Stimulated activated naive CD8-positive, alpha-beta T cell treated with anti-CD3 and anti-CD28 coated beads, Interleukin-15, amount 100 ng/mL, for 72 hours (primary cell): Measurements from ENCODE around the gene TUBB3.

Experiments
- ATAC-seq: fragments of 150-1000 bp; cut with Tn5 transposase; 2 replicates; pipeline ENCODE4 v1.10.0; 2021; ENCODE audit warnings: mild to moderate bottlenecking, moderate library complexity
- DNase-seq, 2 donors: peaks; one replicate each; pipeline ENCODE4 v3.0.0; 2021 to 2022
- H3K27ac Mint-ChIP-seq, 2 donors: one replicate each; pipeline ENCODE4 v1.8.0; 2022; ENCODE audit warnings: mild to moderate bottlenecking in 2 of 2, mixed read lengths in 2 of 2, moderate library complexity in 2 of 2
- H3K27me3 Mint-ChIP-seq: one replicate; pipeline ENCODE4 v1.8.0; 2022; ENCODE audit warnings: mixed read lengths
- H3K4me1 Mint-ChIP-seq: one replicate; pipeline ENCODE4 v1.8.0; 2022; ENCODE audit warnings: mild to moderate bottlenecking, mixed read lengths
- H3K4me3 Mint-ChIP-seq, 2 donors: one replicate each; pipeline ENCODE4 v1.8.0; 2022; ENCODE audit warnings: mild to moderate bottlenecking in 2 of 2, mixed read lengths in 2 of 2, moderate library complexity in 1 of 2
- H3K9me3 Mint-ChIP-seq, 2 donors: one replicate each; pipeline ENCODE4 v1.8.0; 2022; ENCODE audit warnings: mixed read lengths in 2 of 2

Gene TUBB3

GRCh38 chr16:89895482-89896250, 27.5 kb upstream of the TUBB3 start:
- H3K27ac Mint-ChIP-seq, result no peak overlapping the region
- H3K27me3 Mint-ChIP-seq, result no peaks in the 10 kb centered on the region
- ATAC-seq, result no peak
- H3K4me1 Mint-ChIP-seq, result peaks cover 13% of the 10 kb centered on the region
- H3K9me3 Mint-ChIP-seq, result no peaks in the 10 kb centered on the region
- no peak for DNase-seq
- no peak overlapping the region for H3K4me3 Mint-ChIP-seq

DNA sequence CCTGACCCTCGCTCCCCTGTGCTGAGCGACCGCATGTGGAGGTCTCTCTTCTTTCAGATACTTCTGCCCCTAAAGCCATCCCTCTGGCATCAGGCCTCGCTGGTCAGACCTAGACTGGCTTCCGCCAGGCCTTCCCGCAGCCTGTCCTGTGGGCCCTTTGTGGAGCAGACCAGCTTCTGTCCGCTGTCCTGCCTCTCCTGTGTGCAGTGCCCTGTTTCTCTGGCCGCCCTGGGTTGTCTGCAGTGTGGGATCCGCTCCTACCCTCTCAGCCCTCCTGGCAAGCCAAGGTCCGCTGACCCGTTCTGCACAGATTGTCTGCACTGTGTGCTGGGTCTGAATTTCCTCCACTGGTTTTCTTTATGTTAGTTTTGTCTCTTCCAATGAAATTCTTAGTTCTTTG, 25.9 kb upstream of the TUBB3 start:
- Mint-ChIP-seq H3K4me3 (no peak overlapping the region), H3K4me1 (peaks cover 7% of the 10 kb centered on the region), H3K27me3 (no peaks in the 10 kb centered on the region), H3K9me3 (no peaks in the 10 kb centered on the region), H3K27ac (no peak overlapping the region)
- ATAC-seq (no peak), DNase-seq (no peak)

DNA sequence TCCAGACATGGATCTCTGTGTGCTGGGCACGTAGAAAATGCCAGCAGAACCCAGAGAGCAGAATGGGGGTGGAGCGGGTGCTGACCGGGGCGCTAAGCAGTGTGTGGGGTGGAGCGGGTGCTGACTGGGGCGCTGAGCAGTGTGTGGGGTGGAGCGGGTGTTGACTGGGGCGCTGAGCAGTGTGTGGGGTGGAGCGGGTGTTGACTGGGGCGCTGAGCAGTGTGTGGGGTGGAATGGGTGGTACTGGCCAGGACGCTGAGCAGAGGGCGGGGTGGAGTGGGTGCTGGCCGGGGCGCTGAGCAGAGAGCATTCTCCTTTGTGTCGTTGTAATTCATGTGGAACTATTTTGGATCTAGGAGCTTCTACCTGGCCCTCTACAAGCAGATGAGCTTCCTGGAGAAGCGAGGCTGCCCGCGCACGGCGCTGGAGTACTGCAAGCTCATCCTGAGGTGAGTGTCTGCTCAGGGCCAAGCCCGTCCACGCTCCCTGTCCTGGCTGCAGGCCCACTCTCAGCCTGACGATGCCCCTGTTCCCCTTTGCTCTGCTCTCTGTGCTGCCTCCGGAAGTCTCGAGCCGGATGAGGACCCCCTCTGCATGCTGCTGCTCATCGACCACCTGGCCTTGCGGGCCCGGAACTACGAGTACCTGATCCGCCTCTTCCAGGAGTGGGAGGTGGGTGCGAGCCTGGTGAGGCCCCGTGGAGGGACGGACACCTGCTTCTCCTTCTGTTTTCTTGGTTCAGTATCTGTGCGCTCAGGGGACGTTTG, 24.8 kb upstream of the TUBB3 start:
- H3K9me3 Mint-ChIP-seq, result no peaks in the 10 kb centered on the region

DNA sequence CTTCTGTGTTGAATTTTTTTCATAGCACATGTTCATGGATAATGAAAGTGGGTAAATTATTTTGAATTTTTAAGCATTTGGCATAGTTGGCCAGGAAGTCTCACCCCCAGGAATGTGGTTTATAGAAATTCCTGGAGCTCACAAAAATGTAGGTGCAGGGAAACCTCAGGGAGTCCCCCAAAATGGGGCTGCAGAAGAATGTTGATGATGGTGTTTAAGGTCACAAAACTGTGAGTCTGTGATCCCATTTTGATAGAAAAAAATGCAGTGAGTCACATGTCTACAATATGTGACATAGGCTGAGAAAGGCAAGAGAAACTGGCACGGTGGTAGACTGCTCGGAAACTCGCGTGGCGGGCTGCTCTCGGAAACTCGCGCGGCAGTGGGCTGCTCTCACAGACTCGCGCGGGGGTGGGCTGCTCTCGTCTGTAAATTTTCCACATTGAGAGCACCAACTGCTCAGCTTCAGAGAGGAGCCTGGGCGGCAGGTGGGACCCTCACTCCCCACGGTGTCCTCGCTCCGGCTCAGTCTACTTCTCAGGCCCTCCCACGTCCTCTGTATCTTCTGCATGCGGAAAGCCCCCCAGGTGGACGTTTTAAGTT, 23.2 kb upstream of the TUBB3 start:
- no peaks in the 10 kb centered on the region for H3K27me3 Mint-ChIP-seq
- DNase-seq (no peak), ATAC-seq (no peak)
- H3K4me1 Mint-ChIP-seq, result peaks cover 7% of the 10 kb centered on the region
- no peaks in the 10 kb centered on the region for H3K9me3 Mint-ChIP-seq
- no peak overlapping the region for H3K4me3 Mint-ChIP-seq
- H3K27ac Mint-ChIP-seq, result no peak overlapping the region

More for the DNA sequence above, 24.8 kb upstream of the TUBB3 start:
- Mint-ChIP-seq H3K4me1 (peaks cover 7% of the 10 kb centered on the region), H3K27me3 (no peaks in the 10 kb centered on the region), H3K4me3 (no peak overlapping the region), H3K27ac (peak overlapping the region in 1 of 2 donors; percentile 12)
- DNase-seq, result no peak
- no peak for ATAC-seq

DNA sequence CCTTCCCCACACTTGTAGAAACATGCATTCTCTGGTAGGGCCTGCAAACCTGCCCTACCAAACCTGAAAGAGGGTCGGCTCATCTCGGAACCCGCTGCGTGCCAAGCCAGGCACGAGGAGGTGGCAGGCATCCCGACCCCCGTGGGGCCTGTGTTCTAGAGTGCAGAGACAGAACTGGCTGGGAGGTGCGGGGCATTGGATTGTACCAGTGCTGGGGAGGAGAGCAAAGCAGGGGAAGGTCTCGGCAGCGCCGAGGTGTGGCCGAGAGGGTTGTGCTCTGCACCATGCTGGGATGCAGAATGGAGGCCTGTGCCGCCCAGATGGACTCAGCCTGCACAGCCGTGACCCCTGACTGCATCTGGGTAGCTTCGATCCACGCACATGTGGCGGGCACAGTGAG, 22.3 kb upstream of the TUBB3 start:
- no peaks in the 10 kb centered on the region for H3K9me3 Mint-ChIP-seq
- ATAC-seq, result no peak
- peaks cover 7% of the 10 kb centered on the region for H3K4me1 Mint-ChIP-seq
- H3K27ac Mint-ChIP-seq, result peak overlapping the region in 1 of 2 donors; percentile 89
- no peaks in the 10 kb centered on the region for H3K27me3 Mint-ChIP-seq
- no peak overlapping the region for H3K4me3 Mint-ChIP-seq
- no peak for DNase-seq

GRCh38 chr16:89902980-89903379, 20.2 kb upstream of the TUBB3 start:
- Mint-ChIP-seq H3K4me1 (peaks cover 7% of the 10 kb centered on the region), H3K27me3 (no peaks in the 10 kb centered on the region), H3K4me3 (no peak overlapping the region), H3K9me3 (no peaks in the 10 kb centered on the region), H3K27ac (no peak overlapping the region)
- DNase-seq, result no peak
- ATAC-seq, result no peak

- Mint-ChIP-seq H3K9me3 (no peaks in the 10 kb centered on the region), H3K4me3 (no peak overlapping the region), H3K4me1 (peaks cover 7% of the 10 kb centered on the region), H3K27me3 (no peaks in the 10 kb centered on the region), H3K27ac (peak overlapping the region in 1 of 2 donors; percentile 85)
- DNase-seq (no peak), ATAC-seq (no peak)
Measured at GRCh38 chr16:89903908-89904515, 19.1 kb upstream of the TUBB3 start.

DNA sequence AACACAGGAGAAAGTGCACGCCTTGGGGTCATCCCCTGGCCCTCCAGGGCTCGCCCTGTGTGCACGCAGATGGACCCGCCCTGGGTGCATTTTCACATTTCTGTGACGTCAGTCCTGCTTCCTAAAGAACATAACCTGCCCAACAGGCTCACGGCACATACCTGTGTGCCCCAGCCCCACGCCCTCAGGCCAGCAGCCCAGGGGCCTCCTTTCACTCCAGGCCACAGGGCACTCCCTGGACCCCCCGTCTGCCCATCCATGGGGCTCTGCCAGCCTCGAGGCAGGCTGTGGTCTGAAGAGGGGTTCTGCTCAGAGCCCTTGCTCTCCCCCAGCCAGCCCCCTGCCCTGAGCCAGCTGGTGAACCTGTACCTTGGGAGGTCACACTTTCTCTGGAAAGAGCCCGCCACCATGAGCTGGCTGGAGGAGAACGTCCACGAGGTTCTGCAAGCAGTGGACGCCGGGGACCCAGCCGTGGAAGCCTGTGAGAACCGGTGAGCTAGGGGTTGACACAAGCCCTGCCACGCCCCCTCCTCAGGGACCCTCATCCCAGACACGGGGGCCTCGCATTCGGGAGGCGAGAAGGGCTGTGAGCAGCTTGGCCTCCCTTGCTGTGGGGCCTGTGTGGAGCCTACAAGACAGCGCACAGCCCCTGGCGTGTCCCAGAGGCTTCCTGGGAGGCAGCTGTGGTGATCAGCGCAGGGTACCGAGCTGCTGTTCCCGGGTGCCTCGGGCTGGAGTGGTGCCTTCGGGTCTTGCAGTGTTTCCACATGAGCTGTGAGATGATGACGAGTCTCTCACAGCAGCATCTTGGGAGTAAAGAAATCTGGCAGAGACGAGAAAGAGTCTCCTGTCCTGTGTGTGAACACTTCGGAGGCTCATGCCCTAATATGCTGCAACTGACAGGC, 18.3 kb upstream of the TUBB3 start:
- no peak overlapping the region for H3K4me3 Mint-ChIP-seq
- H3K27ac Mint-ChIP-seq, result peak overlapping the region in 1 of 2 donors; percentile 54

DNA sequence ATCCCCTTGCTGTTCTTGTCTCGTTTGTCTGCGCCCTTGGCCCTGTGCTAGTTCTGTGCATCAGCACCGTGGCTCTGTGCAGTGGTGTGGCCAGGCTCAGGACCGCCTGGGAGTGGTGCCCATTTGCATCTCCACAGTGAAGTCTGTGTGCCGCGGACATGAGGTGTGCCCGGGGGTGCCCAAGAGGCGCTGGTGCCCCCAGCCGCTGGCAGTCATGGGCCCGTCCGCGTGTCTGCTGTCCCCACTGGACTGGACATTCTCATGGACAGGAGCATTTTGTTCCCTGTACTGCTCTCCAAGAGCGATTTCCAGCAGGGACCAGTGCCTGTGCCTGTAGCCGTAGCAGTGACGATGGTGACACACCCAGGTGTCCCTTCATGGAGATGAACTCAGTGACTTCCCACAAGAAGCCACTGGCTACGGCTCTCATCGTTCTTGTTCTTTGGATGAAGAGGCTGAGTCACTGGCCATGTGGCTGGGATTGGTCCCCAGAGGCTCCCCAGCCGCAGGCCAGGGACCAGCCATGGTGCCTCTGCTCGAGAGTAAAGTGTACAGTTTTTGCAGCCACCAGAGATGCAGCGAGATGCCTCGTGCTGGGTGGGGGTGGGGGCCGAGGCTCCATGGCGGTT, 17.5 kb upstream of the TUBB3 start:
- Mint-ChIP-seq H3K27ac (peak overlapping the region in 1 of 2 donors; percentile 19), H3K27me3 (no peaks in the 10 kb centered on the region), H3K4me1 (peaks cover 11% of the 10 kb centered on the region), H3K9me3 (no peaks in the 10 kb centered on the region), H3K4me3 (no peak overlapping the region)
- ATAC-seq (no peak), DNase-seq (no peak)

More for the DNA sequence above, 18.3 kb upstream of the TUBB3 start:
- DNase-seq (no peak), ATAC-seq (no peak)
- no peaks in the 10 kb centered on the region for H3K9me3 Mint-ChIP-seq
- peaks cover 8% of the 10 kb centered on the region for H3K4me1 Mint-ChIP-seq
- no peaks in the 10 kb centered on the region for H3K27me3 Mint-ChIP-seq

DNA sequence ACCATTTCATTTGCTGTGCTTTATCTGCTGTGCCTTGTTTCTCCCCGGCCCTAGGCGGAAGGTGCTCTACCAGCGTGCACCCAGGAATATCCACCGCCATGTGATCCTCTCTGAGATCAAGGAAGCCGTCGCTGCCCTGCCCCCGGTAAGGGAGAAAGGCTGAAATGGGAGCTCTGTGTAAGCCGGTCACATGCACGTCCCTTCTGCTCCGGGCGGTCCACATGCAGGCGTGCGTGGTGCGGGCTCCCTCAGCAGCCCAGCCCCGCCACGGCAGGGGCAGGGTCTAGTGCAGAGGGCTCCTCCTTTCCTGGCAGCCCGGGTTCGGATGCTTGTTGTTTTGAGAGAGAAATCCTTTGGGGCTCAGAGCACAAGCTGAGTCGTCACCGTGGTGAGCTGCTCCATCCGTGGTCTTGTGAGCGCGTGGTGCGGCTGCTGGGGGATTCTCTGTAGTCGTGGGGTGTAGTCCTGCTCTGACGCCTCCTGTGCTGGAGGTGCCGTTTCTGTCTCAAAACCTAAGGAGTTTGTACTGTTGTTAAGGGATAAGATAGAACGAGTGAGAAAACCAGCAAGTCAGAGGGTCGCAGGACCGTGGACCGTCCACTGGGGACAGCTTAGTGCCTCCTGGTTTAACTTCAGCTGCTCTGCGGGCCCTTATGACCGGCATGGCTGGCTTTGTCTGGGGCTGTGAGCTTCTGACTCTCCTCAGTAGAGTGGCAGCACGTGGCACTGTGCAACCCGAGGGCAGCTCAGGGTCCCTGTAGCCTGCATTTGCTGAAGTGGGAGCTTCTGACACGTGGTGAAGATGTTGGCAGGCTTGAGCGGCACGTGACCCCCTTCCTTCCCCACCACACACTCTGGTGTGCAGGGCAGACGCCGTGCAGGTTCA, 16.8 kb upstream of the TUBB3 start:
- peak overlapping the region in 1 of 2 donors; percentile 31 for H3K27ac Mint-ChIP-seq
- no peaks in the 10 kb centered on the region for H3K9me3 Mint-ChIP-seq
- no peak for DNase-seq
- H3K4me3 Mint-ChIP-seq, result no peak overlapping the region
- H3K27me3 Mint-ChIP-seq, result no peaks in the 10 kb centered on the region
- peaks cover 11% of the 10 kb centered on the region for H3K4me1 Mint-ChIP-seq
- ATAC-seq, result peak; percentile 27

DNA sequence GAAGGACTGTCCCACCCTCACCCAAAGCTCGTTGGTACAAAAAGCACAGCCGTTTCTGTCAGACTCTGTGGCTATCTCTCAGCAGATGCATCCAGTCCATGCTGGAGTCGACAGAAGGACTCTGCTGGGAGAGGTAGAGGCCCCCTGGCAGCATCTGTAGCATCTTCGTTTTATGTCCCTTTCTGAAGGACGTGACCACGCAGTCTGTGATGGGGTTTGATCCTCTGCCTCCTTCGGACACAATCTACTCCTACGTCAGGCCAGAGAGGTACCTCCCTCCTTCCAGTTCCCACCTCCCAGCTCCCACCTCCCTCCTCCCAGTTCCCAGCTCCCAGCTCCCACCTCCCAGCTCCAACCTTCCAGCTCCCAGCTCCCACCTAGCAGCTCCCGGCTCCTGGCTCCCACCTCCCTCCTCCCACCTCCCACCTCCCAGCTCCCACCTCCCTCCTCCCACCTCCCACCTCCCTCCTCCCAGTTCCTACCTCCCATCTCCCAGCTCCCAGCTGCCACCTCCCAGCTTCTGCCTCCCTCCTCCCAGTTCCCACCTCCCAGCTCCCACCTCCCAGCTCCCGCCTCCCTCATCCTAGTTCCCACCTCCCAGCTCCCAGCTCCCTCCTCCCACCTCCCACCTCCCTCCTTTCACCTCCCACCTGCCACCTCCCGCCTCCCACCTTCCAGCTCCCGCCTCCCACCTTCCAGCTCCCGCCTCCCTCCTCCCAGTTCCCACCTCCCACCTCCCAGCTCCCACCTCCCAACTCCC, 15.9 kb upstream of the TUBB3 start:
- no peaks in the 10 kb centered on the region for H3K27me3 Mint-ChIP-seq
- no peak overlapping the region for H3K4me3 Mint-ChIP-seq
- H3K27ac Mint-ChIP-seq, result peak overlapping the region in 1 of 2 donors; percentile 31
- DNase-seq (no peak), ATAC-seq (peak; percentile 37)
- peaks cover 11% of the 10 kb centered on the region for H3K4me1 Mint-ChIP-seq
- H3K9me3 Mint-ChIP-seq, result no peaks in the 10 kb centered on the region

GRCh38 chr16:89908236-89908635, 14.9 kb upstream of the TUBB3 start:
- Mint-ChIP-seq H3K27me3 (no peaks in the 10 kb centered on the region), H3K9me3 (no peaks in the 10 kb centered on the region), H3K27ac (peak overlapping the region in 1 of 2 donors; percentile 54), H3K4me3 (no peak overlapping the region), H3K4me1 (peaks cover 11% of the 10 kb centered on the region)
- no peak for ATAC-seq
- no peak for DNase-seq
